Epidermal melanocyte (primary cell): ENCODE results near the gene CTR9.
"Not testable (repeated sequence)": the region's sequence is repeated elsewhere in the genome, so short reads cannot be mapped to it uniquely, and the experiment has no call there.

Source experiments
- DNase-seq: peaks from one replicate; pipeline ENCODE4 v3.0.0; 2011; ENCODE audit warnings: low spot score; ENCODE audit not compliant: insufficient read length

CTR9 gene

DNA sequence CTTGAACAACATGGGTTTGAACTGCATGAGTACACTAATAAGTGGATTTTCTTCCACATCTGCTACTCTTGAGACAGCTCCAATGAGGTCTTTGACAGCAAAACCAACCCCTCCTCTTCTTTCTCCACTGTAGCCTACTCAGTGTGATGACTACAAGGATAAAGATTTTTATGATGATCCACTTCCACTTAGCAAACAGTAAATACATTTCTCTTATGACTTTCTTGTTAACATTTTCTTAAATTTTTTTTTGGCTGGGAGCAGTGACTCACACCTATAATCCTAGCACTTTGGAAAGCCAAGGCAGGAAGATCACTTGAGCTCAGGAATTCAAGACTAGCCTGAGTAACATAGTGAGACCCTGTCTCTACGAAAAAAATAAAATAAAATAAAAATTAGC is 67.5 kb downstream of the CTR9 start:
- no peak for DNase-seq

DNA sequence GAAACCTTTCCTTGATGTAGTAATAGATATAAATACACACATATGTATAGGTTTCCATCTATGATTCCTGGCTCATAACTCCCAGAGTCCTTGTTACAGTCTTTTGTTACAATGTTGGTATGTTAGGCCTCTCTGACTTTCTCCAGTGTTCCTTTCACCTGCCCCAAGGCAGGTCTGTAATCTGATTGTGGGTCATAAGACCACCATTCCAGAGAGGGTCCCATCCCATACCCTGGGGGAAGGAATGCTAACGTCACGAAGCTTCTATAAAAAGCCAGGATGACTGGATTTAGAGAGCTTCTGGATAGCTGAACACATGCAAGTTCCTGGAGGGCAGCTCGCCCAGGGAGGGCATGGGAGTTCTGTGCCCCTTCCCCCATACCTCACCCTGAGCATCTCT is 71.4 kb downstream of the CTR9 start:
- DNase-seq = not testable (repeated sequence)

DNA sequence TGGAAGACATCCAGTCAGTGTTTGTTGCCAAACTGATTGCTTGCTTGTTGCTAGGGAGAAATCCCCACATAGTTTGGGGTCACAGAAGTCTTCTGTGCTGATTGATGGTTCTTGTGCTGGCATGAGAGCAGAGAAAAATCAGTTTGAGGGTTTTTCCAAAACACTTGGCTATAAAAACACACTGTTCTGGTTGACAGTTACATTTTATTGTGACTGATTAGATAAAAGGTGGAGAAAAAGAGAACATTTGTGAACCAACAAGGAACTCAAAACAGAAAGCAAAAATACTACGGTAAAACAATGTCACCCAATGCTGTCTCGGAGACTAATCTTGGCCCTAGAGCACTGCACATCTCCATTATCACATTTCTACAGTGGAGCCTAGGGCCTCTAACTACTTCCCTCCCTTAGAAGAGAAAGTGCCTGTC is 72.1 kb downstream of the CTR9 start:
- DNase-seq = no peak

DNA sequence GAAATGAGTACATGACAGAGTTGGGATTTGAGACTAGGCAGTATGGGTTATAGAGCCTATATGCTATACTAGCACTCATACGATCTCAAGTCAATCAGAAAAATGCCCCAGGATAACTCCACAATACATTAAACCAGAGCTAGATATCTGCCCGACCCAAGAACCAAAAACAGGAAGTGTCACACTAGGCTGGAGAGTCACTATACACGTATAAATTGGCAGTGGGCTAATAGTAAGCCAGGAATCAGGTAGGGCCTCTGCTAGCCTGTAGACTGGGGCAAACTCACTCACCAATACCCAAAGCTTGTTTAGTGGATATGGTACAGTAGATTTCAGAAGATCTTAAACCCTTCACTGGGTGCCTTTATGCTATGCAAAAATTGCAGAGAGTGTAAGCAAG is 73.8 kb downstream of the CTR9 start:
- DNase-seq = no peak

DNA sequence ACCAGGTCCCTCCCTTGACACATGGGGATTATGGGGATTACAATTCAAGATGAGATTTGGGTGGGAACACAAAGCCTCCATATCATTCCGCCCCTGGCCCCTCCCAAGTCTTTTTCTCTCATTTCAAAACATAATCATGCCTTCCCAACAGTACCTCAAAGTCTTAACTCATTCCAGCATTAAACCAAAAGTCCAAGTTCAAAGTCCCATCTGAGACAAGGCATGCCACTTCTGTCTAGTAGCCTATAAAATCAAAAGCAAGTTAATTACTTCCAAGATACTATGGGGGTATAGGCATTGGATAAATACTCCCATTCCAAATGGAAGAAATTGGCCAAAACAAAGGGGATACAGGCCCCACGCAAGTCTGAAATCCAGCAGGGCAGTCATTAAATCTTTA is 77.4 kb downstream of the CTR9 start:
- DNase-seq = no peak

DNA sequence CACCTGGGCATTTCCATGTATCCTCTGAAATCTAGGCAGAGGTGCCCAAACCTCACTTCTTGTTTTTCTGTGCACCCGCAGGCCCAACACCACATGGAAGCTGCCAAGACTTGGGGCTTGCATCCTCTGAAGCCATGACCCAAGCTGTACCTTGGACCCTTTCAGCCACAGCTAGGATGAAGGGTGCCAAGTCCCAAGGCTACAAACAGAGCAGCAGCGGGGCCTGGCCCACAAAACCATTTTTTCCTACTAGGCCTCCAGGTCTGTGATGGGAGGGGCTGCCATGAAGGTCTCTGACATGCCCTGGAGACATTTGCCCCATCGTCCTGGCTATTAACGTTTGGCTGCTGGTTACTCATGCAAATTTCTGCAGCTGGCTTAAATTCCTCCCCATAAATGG is 78.1 kb downstream of the CTR9 start:
- no peak for DNase-seq
